RWPE2 (cell line): ENCODE results near the gene SLC36A2.

Experiments
- ATAC-seq: fragments of 200-7000 bp; cut with Tn5 transposase; 3 replicates; pipeline ENCODE4 v1.9.1; 2021; ENCODE audit warnings: low read depth
- DNase-seq: peaks from one replicate; pipeline ENCODE4 v3.0.0-alpha.2; 2020; ENCODE audit warnings: low spot score
- H3K27ac ChIP-seq: fragments of 450-650 bp; 2 replicates; pipeline ENCODE4 v1.5.1; 2017; ENCODE audit warnings: mild to moderate bottlenecking; ENCODE audit not compliant: poor library complexity, severe bottlenecking
- H3K27me3 ChIP-seq: fragments of 250-450 bp; sonication (Bioruptor Pico); 2 replicates; pipeline ENCODE4 v1.5.1; 2021; ENCODE audit warnings: mild to moderate bottlenecking, moderate library complexity; ENCODE audit not compliant: insufficient read depth, poor library complexity, severe bottlenecking
- H3K36me3 ChIP-seq: fragments of 250-450 bp; sonication (Bioruptor Pico); 2 replicates; pipeline ENCODE4 v1.5.1; 2020; ENCODE audit warnings: low read depth, mild to moderate bottlenecking, moderate library complexity
- H3K4me1 ChIP-seq: fragments of 250-450 bp; sonication (Bioruptor Pico); 2 replicates; pipeline ENCODE4 v1.5.1; 2021; ENCODE audit warnings: mild to moderate bottlenecking, moderate library complexity; ENCODE audit not compliant: insufficient read depth, poor library complexity, severe bottlenecking
- H3K4me3 ChIP-seq: fragments of 250-450 bp; sonication (Bioruptor Pico); 2 replicates; pipeline ENCODE4 v1.5.1; 2021; ENCODE audit warnings: mild to moderate bottlenecking, moderate library complexity; ENCODE audit not compliant: severe bottlenecking
- H3K9me3 ChIP-seq: fragments of 250-450 bp; sonication (Bioruptor Pico); 2 replicates; pipeline ENCODE4 v1.5.1; 2021; ENCODE audit warnings: mild to moderate bottlenecking, moderate library complexity; ENCODE audit not compliant: severe bottlenecking
- CTCF ChIP-seq: fragments of 450-650 bp; IDR thresholded peaks from one replicate; pipeline ENCODE4 v1.5.1; 2017; ENCODE audit warnings: mild to moderate bottlenecking, moderate library complexity; ENCODE audit not compliant: poor library complexity, severe bottlenecking

SLC36A2 gene

GRCh38 chr5:151283120-151283825 is 64.1 kb downstream of the SLC36A2 start:
- no peak for TF ChIP-seq CTCF

GRCh38 chr5:151281001-151281639 is 66.2 kb downstream of the SLC36A2 start:
- Histone ChIP-seq H3K4me3 (no peak overlapping the region), H3K27ac (no peak overlapping the region), H3K4me1 (no peaks in the 10 kb centered on the region), H3K27me3 (no peaks in the 10 kb centered on the region), H3K9me3 (no peaks in the 10 kb centered on the region), H3K36me3 (no peaks in the 10 kb centered on the region)
- no peak for TF ChIP-seq CTCF
- DNase-seq (no peak), ATAC-seq (peak; percentile 69)

More at GRCh38 chr5:151283120-151283825, 64.1 kb downstream of the SLC36A2 start:
- no peak for ATAC-seq
- no peaks in the 10 kb centered on the region for H3K9me3 ChIP-seq
- no peaks in the 10 kb centered on the region for H3K27me3 ChIP-seq
- H3K27ac ChIP-seq = no peak overlapping the region
- no peak for DNase-seq
- no peak overlapping the region for H3K4me3 ChIP-seq
- H3K36me3 ChIP-seq = no peaks in the 10 kb centered on the region
- peaks cover 2% of the 10 kb centered on the region for H3K4me1 ChIP-seq

- ATAC-seq (0 out of 3 replicates have a peak, but pooled peaks have one; percentile 26), DNase-seq (no peak)
- H3K27me3 ChIP-seq = no peaks in the 10 kb centered on the region
- H3K36me3 ChIP-seq = no peaks in the 10 kb centered on the region
- H3K4me1 ChIP-seq = no peaks in the 10 kb centered on the region
- no peaks in the 10 kb centered on the region for H3K9me3 ChIP-seq
- no peak overlapping the region for H3K4me3 ChIP-seq
- no peak for TF ChIP-seq CTCF
- H3K27ac ChIP-seq = no peak overlapping the region
These were observed 66.9 kb downstream of the SLC36A2 start for GRCh38 chr5:151280443-151280842.

GRCh38 chr5:151278845-151279244 is 68.5 kb downstream of the SLC36A2 start:
- DNase-seq = no peak
- no peak for ATAC-seq
- TF ChIP-seq CTCF = no peak
- Histone ChIP-seq H3K27me3 (no peaks in the 10 kb centered on the region), H3K9me3 (no peaks in the 10 kb centered on the region), H3K4me3 (no peak overlapping the region), H3K27ac (no peak overlapping the region), H3K4me1 (no peaks in the 10 kb centered on the region), H3K36me3 (no peaks in the 10 kb centered on the region)

GRCh38 chr5:151275803-151276202 is 71.6 kb downstream of the SLC36A2 start:
- DNase-seq (no peak), ATAC-seq (no peak)
- H3K9me3 ChIP-seq = no peaks in the 10 kb centered on the region
- no peak overlapping the region for H3K4me3 ChIP-seq
- TF ChIP-seq CTCF = no peak
- H3K4me1 ChIP-seq = no peaks in the 10 kb centered on the region
- H3K36me3 ChIP-seq = peaks cover under 1% of the 10 kb centered on the region; the same call in 1 of the 2 replicates
- H3K27me3 ChIP-seq = no peaks in the 10 kb centered on the region
- H3K27ac ChIP-seq = no peak overlapping the region
